Mammary epithelial cell (primary cell): Measurements from ENCODE around the gene BTBD9.

ENCODE experiments used
- EZH2 ChIP-seq: IDR thresholded peaks from 2 replicates; pipeline ENCODE4 v1.6.1; 2012; ENCODE audit warnings: low read length, inconsistent platforms, borderline replicate concordance
- TF ChIP-seq, protein P1 (sequence below), 2 donors: IDR thresholded peaks in 1 of 2; conservative IDR thresholded peaks in 1 of 2; 2 replicates each; pipeline ENCODE4 v1.5.1; 2011 to 2012; ENCODE audit warnings: inconsistent platforms in 2 of 2, low read length in 2 of 2, mild to moderate bottlenecking in 2 of 2, control low read depth in 1 of 2, low read depth in 1 of 2; ENCODE audit not compliant: insufficient read depth in 1 of 2; ENCODE audit errors: extremely low read depth in 1 of 2

DNA sequence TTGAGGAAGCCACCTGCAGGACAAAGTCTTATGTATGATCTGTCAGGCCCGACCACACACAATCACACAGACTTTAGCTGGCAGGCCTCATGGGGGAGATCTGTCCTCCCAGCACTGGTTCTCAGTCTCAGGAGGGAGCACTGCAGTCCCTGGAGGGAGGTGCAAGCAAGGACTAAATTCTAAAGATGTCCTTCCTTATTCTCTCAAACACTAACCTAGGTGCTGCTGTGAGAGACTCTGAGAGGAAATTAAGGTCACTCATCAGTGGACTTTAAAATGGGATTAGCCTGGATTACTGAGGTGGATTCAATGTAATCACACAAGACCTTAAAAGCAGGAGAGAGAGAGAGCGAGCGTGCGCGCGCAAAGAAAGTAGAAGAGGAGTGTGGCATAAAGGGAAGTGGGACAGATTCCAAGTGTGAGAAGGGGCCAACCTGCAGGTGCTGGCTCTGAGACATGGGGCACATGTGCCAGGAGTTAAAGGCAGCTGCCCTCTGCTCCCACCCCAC is 48.9 kb upstream of the BTBD9 start:
- TF ChIP-seq, protein P1, sequence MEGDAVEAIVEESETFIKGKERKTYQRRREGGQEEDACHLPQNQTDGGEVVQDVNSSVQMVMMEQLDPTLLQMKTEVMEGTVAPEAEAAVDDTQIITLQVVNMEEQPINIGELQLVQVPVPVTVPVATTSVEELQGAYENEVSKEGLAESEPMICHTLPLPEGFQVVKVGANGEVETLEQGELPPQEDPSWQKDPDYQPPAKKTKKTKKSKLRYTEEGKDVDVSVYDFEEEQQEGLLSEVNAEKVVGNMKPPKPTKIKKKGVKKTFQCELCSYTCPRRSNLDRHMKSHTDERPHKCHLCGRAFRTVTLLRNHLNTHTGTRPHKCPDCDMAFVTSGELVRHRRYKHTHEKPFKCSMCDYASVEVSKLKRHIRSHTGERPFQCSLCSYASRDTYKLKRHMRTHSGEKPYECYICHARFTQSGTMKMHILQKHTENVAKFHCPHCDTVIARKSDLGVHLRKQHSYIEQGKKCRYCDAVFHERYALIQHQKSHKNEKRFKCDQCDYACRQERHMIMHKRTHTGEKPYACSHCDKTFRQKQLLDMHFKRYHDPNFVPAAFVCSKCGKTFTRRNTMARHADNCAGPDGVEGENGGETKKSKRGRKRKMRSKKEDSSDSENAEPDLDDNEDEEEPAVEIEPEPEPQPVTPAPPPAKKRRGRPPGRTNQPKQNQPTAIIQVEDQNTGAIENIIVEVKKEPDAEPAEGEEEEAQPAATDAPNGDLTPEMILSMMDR (conservative IDR thresholded peaks at IDR 0.05 in 1 of 2, IDR thresholded peaks at IDR 0.05 in 1 of 2; ENCODE audit: extremely low read depth in 1 of 2, insufficient read depth in 1 of 2, low read depth in 1 of 2, low read length in 2 of 2), result no peak
- no peak for TF ChIP-seq EZH2
